DND-41 (cell line): ENCODE data around the gene CYP46A1.

Experiments used
- EZH2 ChIP-seq: IDR thresholded peaks from 3 replicates; pipeline ENCODE4 v1.6.1; 2012; ENCODE audit warnings: borderline replicate concordance, low read depth, mild to moderate bottlenecking, moderate library complexity, low read length, inconsistent platforms; ENCODE audit not compliant: severe bottlenecking
- TF ChIP-seq, protein P1 (sequence below): IDR thresholded peaks from 2 replicates; pipeline ENCODE4 v1.5.1; 2012; ENCODE audit warnings: borderline replicate concordance, low read length, moderate library complexity, mild to moderate bottlenecking; ENCODE audit not compliant: poor library complexity, severe bottlenecking; ENCODE audit errors: extremely low read depth

DNA sequence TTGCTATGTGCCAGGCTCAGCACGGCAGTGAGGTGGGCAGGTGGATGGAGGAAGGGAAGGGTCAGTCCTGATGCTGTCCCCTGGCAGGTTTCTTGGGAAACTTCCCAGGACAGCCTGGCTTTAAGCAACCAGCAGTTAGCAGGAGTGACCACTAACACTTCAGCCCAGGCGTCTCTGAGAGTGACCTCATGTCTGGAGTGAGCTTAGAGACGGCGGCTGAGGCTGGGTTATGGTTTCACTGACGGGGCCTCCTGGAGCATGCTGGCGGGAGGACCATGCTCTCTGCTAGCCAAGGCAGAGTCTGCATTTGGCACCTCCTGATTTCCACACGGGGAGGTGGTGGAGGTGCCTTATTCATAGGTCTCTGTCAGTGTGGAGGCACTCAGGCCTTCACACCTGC is 36.7 kb upstream of the CYP46A1 start:
- TF ChIP-seq, protein P1, sequence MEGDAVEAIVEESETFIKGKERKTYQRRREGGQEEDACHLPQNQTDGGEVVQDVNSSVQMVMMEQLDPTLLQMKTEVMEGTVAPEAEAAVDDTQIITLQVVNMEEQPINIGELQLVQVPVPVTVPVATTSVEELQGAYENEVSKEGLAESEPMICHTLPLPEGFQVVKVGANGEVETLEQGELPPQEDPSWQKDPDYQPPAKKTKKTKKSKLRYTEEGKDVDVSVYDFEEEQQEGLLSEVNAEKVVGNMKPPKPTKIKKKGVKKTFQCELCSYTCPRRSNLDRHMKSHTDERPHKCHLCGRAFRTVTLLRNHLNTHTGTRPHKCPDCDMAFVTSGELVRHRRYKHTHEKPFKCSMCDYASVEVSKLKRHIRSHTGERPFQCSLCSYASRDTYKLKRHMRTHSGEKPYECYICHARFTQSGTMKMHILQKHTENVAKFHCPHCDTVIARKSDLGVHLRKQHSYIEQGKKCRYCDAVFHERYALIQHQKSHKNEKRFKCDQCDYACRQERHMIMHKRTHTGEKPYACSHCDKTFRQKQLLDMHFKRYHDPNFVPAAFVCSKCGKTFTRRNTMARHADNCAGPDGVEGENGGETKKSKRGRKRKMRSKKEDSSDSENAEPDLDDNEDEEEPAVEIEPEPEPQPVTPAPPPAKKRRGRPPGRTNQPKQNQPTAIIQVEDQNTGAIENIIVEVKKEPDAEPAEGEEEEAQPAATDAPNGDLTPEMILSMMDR = no peak
- TF ChIP-seq EZH2 = no peak
